Esophagus squamous epithelium (tissue), 5 donors: Measurements from ENCODE around the gene GARIN3. TPM values are rescaled to one million over a fixed set of nuclear protein-coding genes. Genes with fewer than 3 reads are reported as not detected.
A peak's percentile ranks its signal among the peaks of the same experiment; 100 is the strongest.

Source experiments
- DNase-seq: peaks from one replicate; lab custom pipeline; 2025; lab: John Stamatoyannopoulos, UW
- H3K27ac ChIP-seq, 4 donors: fragments of 200-600 bp; sonication (generic); one replicate each; pipeline ENCODE4 v1.5.1; 2016 to 2019; ENCODE audit warnings: mild to moderate bottlenecking in 1 of 4
- H3K27me3 ChIP-seq, 4 donors: fragments of 200-600 bp; sonication (generic); 1 replicate in 3 of 4; 2 replicates in 1 of 4; pipeline versions ENCODE4 v1.5.1 to v1.6.0; 2017 to 2021; ENCODE audit warnings: antibody characterized with exemption in 1 of 4
- H3K36me3 ChIP-seq, 3 donors: fragments of 200-600 bp; sonication (generic); one replicate each; pipeline ENCODE4 v1.5.1; 2016 to 2019
- H3K4me1 ChIP-seq, 3 donors: fragments of 200-600 bp; sonication (generic); one replicate each; pipeline ENCODE4 v1.5.1; 2017 to 2019
- H3K4me3 ChIP-seq, 4 donors: fragments of 200-600 bp; sonication (generic); 1 replicate in 3 of 4; 2 replicates in 1 of 4; pipeline ENCODE4 v1.5.1; 2016 to 2019; ENCODE audit warnings: mild to moderate bottlenecking in 2 of 4, moderate library complexity in 1 of 4
- H3K9me3 ChIP-seq, 3 donors: fragments of 200-600 bp; sonication (generic); one replicate each; pipeline ENCODE4 v1.5.1; 2016 to 2019
- POLR2A ChIP-seq, 4 donors: fragments of 450-650 bp; IDR thresholded peaks; one replicate each; pipeline ENCODE4 v1.6.1; 2017; ENCODE audit warnings: antibody characterized with exemption in 4 of 4, mild to moderate bottlenecking in 4 of 4, moderate library complexity in 3 of 4
- WGBS, 2 donors: methylation state at CpG; one replicate each; pipeline ENCODE4 v1.1.5; 2018; 5-methylcytosine and 5-hydroxymethylcytosine counted together
- intact Hi-C: fragments of 100-400 bp; cut with DNase I; formaldehyde crosslinking; loops from one replicate; pipeline ENCODE4 v1.15.0; 2022
- total RNA-seq, 4 donors: library from RNA; depleted of rRNA; stranded (reverse); fragments of >200 nt; gene quantifications; one replicate each; pipeline ENCODE4 v1.1.0, GENCODE V29; 2016
- TF ChIP-seq, protein P1 (sequence below), 6 experiments: fragments of 450-650 bp in 4 of 6; fragments of 200-600 bp in 2 of 6; sonication (generic) in 2 of 6; IDR thresholded peaks; one replicate each; pipeline ENCODE4 v1.5.1; 2016 to 2019; ENCODE audit warnings: antibody characterized with exemption in 6 of 6, mild to moderate bottlenecking in 4 of 6, moderate library complexity in 4 of 6
- donor health status: DM: yes; HTN: yes; CAD: no.

Gene GARIN3
- total RNA-seq, 4 donors from 2014 or later, result not detected

DNA sequence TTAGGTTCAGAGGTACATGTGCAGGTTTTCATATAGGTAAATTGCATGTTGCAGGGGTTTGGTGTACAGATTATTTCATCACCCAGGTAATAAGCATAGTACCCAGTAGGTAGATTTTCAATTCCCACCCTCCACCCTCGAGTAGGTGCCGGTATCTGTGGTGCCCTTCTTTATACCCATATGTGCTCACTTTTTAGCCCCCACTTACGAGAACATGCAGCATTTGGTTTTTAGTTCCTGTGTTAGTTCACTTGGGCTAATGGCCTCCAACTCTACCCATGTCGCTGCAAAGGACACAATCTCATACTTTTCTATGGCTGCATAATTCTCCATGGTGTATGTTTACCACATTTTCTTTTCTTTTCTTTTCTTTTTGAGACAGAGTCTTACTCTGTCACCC, 35.8 kb upstream of the GARIN3 start:
- DNase-seq, result no peak
- H3K36me3 ChIP-seq, result no peaks in the 10 kb centered on the region
- H3K9me3 ChIP-seq, result no peaks in the 10 kb centered on the region
- no peaks in the 10 kb centered on the region for H3K4me1 ChIP-seq
- H3K27ac ChIP-seq, result no peak overlapping the region
- intact Hi-C loops, result no loop called here
- no peaks in the 10 kb centered on the region for H3K27me3 ChIP-seq
- 75 to 79% methylated on average over 4 of the region's 4 CpGs for WGBS, 2 donors
- TF ChIP-seq POLR2A (IDR thresholded peaks at IDR 0.05), result no peak
- TF ChIP-seq, protein P1, sequence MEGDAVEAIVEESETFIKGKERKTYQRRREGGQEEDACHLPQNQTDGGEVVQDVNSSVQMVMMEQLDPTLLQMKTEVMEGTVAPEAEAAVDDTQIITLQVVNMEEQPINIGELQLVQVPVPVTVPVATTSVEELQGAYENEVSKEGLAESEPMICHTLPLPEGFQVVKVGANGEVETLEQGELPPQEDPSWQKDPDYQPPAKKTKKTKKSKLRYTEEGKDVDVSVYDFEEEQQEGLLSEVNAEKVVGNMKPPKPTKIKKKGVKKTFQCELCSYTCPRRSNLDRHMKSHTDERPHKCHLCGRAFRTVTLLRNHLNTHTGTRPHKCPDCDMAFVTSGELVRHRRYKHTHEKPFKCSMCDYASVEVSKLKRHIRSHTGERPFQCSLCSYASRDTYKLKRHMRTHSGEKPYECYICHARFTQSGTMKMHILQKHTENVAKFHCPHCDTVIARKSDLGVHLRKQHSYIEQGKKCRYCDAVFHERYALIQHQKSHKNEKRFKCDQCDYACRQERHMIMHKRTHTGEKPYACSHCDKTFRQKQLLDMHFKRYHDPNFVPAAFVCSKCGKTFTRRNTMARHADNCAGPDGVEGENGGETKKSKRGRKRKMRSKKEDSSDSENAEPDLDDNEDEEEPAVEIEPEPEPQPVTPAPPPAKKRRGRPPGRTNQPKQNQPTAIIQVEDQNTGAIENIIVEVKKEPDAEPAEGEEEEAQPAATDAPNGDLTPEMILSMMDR (IDR thresholded peaks at IDR 0.05), result no peak
- H3K4me3 ChIP-seq, result no peak overlapping the region

DNA sequence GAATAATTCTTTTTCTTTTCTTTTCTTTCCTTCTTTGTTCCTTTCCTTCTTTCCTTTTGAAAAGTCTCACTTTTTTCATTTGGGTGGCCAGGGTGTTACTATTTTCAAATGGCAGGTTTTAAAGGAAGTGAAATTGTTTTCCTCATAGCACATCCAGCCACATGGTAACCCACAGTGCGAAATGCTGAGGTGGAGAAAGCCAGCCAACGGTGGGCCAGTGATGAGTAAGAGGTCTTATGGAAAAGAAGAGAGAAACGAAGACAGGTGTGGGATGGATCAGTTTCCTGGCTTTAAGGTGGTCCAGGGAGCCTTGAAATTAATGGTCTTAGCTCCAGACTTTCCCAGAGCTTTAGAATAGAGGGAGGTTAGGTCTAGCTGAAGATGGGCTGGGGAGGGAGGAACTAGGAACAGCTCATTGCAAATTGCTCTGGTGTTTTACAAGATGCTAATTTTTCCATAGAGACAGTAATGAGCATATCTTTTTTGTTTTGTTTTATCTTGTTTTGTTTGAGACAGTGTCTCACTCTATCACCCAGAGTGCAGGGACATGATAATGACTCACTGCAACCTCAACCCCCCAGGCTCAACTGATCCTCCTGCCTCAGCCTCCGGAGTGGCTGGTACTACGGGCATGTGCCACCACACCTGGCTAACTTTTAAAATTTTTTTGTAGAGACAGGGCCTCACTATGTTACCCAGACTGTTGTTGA, 32.4 kb upstream of the GARIN3 start:
- Histone ChIP-seq H3K27me3 (no peaks in the 10 kb centered on the region), H3K36me3 (no peaks in the 10 kb centered on the region), H3K9me3 (no peaks in the 10 kb centered on the region), H3K27ac (no peak overlapping the region), H3K4me3 (no peak overlapping the region), H3K4me1 (no peaks in the 10 kb centered on the region)
- no peak for TF ChIP-seq POLR2A (IDR thresholded peaks at IDR 0.05)
- TF ChIP-seq, protein P1 (IDR thresholded peaks at IDR 0.05), result no peak
- WGBS, 2 donors, result 29 to 33% methylated on average over 4 to 5 of the region's 5 CpGs
- no peak for DNase-seq
- intact Hi-C loops, result no loop called here

DNA sequence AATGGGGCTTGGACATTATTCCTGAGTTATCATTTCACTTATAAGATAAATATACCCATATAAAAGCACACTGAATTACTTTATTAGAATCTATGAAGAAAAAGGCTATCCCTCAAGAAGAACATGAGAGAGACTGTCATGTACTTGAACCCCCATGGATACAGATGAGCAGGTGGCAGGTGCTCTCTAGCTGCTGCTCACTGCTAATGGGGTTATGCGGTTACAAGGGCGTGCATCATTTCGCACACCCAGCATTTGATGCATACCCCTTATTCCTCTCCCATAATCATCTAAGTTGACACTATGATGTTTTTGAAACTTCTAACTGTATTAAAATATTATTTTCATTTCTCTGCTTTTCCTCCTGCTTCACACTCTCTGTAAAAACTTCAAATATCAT, 31.0 kb upstream of the GARIN3 start:
- TF ChIP-seq, protein P1 (IDR thresholded peaks at IDR 0.05), result no peak
- no peak for TF ChIP-seq POLR2A (IDR thresholded peaks at IDR 0.05)
- intact Hi-C loops, result no loop called here
- whole genome bisulfite sequencing, 2 donors, result 79 to 81% methylated on average over 3 of the region's 3 CpGs
- H3K27ac ChIP-seq, result no peak overlapping the region
- no peaks in the 10 kb centered on the region for H3K36me3 ChIP-seq
- no peaks in the 10 kb centered on the region for H3K4me1 ChIP-seq
- no peak overlapping the region for H3K4me3 ChIP-seq
- DNase-seq, result no peak
- no peaks in the 10 kb centered on the region for H3K9me3 ChIP-seq
- H3K27me3 ChIP-seq, result no peaks in the 10 kb centered on the region

DNA sequence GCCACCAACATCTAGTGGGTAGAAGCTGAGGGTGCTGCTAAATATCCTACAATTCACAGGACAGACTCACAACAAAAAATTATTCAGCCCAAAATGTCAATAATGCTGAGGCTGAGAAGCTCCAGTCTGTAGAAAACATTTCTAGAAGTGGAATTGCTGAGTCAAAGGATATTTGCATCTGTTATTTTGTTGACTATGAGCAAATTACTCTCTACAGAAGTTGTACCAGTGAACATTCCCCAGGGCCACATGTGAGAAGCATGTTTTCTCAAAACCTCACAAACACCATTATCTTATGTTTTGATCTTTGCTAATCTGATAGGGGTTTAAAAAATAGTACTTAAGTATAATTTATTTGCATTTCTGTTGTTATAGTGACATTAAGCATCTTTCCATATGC, 30.0 kb upstream of the GARIN3 start:
- no peaks in the 10 kb centered on the region for H3K9me3 ChIP-seq
- intact Hi-C loops, result no loop called here
- no peaks in the 10 kb centered on the region for H3K27me3 ChIP-seq
- no peaks in the 10 kb centered on the region for H3K36me3 ChIP-seq
- H3K4me3 ChIP-seq, result no peak overlapping the region
- no peaks in the 10 kb centered on the region for H3K4me1 ChIP-seq
- no peak overlapping the region for H3K27ac ChIP-seq
- no peak for DNase-seq
- TF ChIP-seq POLR2A (IDR thresholded peaks at IDR 0.05), result no peak
- TF ChIP-seq, protein P1 (IDR thresholded peaks at IDR 0.05), result no peak

DNA sequence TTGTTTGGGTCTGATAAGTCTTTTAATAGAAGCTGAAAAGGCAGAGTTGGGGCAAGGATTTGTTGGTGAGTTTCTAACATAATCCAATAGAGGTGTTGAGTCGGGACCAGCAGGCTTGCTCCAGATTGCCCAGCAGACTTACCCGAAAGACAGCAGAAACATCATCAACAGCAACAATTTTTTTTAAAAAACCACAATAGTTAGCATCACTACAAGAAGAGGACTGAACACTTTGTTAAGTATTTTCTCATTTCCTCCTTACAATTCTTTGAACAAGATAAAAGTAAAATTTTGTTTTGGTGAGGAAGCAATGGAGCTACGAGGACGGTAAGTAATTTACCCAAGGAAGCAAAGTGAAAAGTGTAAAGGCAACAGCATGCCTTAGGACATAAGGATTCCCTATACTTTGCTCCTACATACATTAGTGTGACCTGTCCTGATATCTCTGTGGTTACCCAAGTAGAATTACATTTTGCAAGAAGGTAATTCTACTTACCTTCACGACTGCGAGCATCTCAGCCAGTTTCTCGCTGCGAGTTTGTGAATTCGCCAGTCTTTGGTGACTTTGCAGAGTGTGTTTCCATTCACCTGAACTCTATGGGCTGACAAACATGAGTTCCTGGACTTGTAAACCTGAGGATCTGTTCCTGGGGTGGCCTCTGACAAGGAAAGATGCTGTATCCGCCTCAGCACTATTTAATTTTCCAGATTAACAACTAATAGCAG, 27.8 kb upstream of the GARIN3 start:
- Histone ChIP-seq H3K27me3 (no peaks in the 10 kb centered on the region), H3K36me3 (no peaks in the 10 kb centered on the region), H3K9me3 (no peaks in the 10 kb centered on the region), H3K4me1 (no peaks in the 10 kb centered on the region), H3K4me3 (no peak overlapping the region), H3K27ac (peak overlapping the region in 2 of 4 donors; percentile 44 to 52)
- TF ChIP-seq, protein P1 (IDR thresholded peaks at IDR 0.05), result no peak
- TF ChIP-seq POLR2A (IDR thresholded peaks at IDR 0.05), result peak in 1 of 4 donors; percentile 50
- intact Hi-C loops, result no loop called here
- DNase-seq, result no peak
- 75 to 83% methylated on average over 10 of the region's 10 CpGs for WGBS, 2 donors
